HG03521 (cell line): ENCODE results near the gene DAPL1.

ENCODE experiments used
- ATAC-seq: cut with Tn5 transposase; IDR thresholded peaks from one replicate; pipeline ENCODE4 v1.9.1; 2021; ENCODE audit warnings: mild to moderate bottlenecking, moderate library complexity; ENCODE audit not compliant: unreplicated experiment

The DAPL1 gene, protein sequence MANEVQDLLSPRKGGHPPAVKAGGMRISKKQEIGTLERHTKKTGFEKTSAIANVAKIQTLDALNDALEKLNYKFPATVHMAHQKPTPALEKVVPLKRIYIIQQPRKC

GRCh38 chr2:158795195-158795924, at the start of gene DAPL1:
Gene DAPL1, plus strand, starts transcription at chr2:158795317. Its CDS starts 56 bp downstream, at chr2:158795373.
- no peak for ATAC-seq

GRCh38 chr2:158745866-158746382, 49.2 kb upstream of the DAPL1 start:
- no peak for ATAC-seq

GRCh38 chr2:158746488-158746887, 48.6 kb upstream of the DAPL1 start:
- no peak for ATAC-seq

DNA sequence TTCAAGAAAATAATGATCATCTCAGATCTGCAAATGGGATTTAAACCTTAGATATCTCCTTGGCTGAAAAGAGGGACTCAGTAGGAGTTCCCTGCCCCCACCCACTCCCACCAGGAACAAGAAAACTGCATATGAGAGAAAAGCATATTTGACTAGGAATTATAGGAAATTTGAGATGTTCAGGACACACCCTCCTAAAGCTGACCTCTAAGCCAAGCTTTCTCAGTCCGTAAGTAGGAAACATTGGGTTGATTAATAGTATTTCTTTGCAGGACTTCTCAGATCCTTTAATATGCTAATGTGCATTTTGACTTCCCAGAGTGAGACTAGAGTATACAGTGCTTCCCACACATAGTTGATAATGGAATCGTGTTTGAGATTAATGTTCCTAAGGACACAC, 47.8 kb upstream of the DAPL1 start:
- no peak for ATAC-seq

DNA sequence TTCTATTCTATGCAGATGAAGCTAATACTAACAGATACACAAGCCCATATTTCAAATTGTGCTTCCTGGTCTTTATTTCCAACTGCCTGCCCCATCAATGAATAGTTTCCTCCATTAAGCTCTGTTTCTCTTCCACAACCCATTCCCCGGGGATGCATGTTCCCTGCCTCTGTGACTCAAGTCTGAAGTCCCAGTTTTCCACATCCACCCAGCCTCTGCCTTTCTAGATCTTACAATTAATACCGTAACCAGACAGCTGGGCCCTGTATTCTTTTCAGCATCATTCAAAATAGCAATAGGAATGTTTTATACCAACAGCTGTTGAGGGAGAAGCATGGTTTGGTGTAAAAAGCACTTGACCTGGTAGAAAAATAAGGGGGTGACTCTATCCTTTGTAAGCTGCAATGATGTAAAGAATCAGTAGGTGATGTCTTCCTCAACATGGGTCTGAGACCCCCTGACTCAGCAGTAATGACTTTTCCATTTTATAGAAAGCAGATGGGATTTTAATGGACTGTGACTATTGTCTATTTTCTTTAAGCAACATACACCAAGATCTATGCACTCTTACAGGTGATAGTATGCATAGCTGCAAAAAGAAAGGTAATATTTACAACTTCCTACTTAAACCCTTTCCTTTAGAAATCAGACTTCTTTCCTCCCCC, 46.1 kb upstream of the DAPL1 start:
- no peak for ATAC-seq

DNA sequence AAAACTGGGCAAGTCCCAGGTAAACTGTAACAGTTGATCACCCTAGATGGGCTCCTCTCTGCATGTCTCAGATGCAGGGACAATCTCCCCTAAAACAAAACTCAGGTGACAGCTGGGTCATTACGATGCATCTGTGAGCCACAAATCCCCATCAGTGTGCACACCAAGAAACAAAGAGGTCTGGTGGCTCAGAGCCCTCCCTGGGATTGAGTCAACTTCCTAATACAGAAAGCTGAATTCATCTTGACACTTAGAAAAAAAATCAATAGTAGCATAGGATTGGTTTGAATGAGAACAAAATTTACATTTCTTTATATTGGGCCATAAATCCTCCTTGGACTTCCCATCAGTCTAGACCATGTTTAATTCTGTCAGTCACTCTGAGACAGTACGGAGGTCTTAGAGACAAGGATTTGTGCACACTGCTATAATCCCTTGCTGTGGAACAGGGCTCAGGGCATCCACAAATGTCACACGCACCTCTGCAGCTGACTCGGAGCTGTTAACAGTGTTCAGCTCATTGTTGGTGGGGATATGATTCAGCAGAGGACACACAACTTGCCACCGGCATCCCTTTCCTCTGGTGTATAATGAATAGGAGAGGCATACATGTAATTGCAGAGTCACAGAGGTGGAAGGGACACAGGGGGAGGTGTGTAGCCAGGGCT, 44.5 kb upstream of the DAPL1 start:
- no peak for ATAC-seq

DNA sequence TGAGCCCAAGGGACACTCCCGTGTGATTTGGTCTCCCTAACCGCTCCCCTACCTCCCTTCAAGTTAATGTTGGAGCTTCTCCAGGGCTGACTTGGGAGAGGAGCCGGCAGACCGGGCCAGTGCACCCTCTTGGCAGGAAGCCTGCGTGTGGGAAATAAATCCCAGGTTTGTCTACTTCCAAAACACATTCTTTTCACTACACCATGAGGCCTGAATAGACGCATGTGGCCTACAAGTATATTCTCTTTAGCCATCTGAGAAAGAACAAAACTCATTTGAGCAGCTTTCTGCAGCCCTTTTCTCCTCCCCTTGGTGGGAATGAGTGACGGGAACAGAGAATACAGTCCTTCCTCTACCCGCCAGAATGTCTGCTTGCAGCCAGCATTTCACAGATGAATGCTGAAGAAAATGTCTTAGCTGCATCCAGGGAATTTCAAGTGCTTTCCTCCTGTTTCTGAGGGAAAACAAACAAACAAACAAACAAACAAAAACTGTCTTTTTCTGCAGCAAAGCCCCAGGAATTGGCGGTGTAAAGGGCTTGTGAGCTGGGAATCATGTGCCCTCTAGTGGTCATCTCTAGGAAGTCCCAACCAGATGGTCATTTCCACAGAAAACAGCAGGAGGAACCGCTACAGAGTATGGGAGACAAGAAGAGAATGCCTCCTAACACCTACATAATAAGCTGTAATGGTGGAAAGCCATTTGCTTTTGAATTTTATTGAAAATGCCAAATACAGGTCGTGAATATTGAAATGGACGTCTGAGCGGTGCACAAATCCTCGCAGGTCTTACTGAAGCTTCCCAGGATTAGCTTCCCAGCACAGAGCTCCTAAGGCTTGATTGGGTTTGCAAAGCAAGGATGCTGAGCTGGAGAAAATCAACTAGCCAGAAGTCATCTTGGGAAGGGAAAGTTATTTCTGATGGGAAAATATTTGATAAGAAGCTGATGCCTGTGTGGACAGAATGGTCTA, 41.2 kb upstream of the DAPL1 start:
- peak; percentile 74 for ATAC-seq

GRCh38 chr2:158755310-158756087, 39.6 kb upstream of the DAPL1 start:
- ATAC-seq: no peak

DNA sequence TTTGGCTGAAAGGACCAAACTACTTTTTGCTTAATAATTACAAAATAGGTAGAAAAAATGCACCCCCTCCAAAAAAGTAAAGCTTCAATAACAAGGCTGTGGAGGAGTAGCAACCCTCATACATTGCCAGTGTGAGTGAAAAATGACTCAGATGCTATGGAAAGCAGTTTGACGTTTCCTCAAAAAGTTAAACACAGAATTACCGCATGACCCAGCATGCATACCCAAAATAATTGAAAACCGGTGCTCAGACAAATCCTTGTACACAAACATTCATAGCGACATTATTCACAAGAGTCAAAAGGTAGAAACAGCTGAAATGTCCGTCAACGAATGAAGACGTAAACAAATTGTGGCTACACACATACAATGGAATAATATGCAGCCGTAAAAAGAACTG, 38.8 kb upstream of the DAPL1 start:
- no peak for ATAC-seq

- ATAC-seq: no peak
Observed at GRCh38 chr2:158756976-158757375, 38.1 kb upstream of the DAPL1 start.

DNA sequence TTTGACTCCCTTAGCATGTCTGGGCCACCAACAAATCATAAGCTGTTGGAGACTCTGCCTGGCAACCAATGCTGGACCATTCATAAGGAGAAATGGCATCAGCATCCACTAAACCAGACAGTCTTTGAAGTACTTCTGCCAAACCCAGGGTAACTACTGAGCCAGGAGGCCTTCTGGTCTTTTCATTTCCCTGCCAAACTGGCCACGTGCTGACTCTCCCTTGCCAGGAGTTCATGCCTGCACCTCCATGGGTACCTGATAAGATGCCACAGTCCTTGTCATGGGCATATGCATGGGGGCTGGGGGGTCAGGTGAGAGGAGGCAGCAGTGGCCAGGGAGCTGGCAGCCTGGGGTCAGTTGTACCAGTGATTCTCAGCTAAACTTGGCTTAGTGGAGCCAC, 34.2 kb upstream of the DAPL1 start:
- no peak for ATAC-seq

GRCh38 chr2:158761621-158762020, 33.5 kb upstream of the DAPL1 start:
- ATAC-seq: no peak

GRCh38 chr2:158762336-158762735, 32.8 kb upstream of the DAPL1 start:
- ATAC-seq: no peak

DNA sequence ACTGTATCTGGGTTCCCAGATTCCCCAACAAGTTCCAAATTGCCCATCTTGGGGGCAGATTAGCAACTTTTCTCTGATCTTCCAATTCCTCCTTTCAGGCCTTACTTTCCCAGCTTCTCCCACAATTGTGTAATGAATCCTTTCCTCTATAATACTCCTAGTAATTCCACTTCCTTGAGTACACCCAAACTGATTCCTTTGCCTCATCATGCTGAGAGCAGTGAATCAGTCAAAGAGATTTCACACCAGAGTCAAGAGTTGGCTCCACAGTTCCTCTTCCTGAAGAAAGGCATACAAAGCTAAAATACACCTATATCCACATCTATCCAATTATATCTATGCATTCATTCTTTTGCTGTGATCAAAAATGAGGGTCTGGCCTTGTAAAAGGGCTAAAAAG, 28.6 kb upstream of the DAPL1 start:
- ATAC-seq: no peak

DNA sequence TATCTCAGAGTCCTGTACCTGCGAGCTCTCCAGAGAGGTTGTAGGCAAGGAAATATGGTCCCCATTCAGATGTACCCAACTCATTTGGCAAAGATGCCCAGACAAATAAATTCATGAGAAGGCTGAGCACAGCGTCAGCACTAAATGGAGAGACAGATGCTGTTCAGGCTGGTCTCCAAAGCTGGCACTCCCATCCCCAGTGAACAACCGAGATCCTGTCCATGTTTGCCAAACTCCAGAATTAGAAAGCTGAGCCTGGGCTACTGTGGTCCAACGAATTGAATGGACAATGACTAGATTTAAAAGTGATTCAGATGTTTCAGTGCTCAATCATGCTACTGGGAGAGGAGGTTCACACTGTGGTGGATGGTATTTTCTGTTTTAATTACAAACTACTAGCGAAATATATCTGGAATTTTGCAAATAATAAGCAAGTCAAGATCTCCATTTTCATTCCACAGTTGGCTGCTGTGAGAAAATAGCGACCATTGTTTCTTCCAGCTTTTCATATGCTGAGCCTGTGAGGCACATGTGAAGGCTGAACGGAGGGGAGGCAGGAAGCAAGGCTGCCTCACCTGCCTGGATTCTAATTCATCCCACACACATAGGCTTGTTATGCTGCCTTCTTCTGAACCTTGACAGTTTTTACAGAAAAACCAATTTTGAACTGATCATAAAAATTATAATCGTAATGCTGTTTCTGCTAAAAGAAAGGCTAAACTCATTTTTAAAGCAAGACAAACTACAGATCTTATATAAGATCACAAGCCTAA, 22.6 kb upstream of the DAPL1 start:
- no peak for ATAC-seq

GRCh38 chr2:158773121-158773520, 22.0 kb upstream of the DAPL1 start:
- no peak for ATAC-seq

GRCh38 chr2:158774681-158775080, 20.4 kb upstream of the DAPL1 start:
- ATAC-seq: no peak

DNA sequence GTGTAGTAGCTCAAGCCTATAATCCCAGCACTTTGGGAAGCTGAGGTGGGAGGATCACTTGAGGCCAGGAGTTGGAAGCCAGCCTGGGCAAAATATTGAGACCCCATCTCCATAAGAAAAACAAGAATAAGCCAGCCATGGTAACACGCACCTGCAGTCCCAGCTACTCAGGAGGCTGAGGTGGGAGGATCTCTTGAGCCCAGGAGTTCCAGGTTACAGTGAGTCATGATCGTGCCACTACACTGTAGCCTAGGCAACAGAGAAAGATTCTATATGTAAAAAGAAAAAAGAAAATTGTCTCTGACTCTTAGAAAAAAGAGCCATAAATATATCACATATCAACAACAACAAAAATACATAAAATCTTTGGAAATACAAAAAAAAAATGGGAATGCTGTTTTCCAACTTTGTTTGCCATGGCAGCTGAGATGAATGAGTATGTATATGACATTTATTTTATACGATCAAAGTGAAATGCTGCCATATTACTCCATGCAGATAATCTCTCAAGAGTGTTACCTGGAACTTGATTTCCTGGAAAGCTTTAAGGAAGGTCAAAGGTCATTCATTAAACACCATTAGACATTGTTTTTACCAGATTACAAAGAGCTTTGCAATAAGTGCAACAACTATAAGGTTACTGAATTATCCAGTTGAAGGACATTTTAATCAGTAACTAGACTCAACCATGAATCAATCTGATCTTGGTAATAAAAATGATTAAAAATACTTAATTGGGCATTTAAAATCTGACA, 19.7 kb upstream of the DAPL1 start:
- ATAC-seq: no peak
